Gastrocnemius medialis (tissue), 4 donors: ENCODE results near the gene ZNF443.
"Not testable (repeated sequence)": the region's sequence is repeated elsewhere in the genome, so short reads cannot be mapped to it uniquely, and the experiment has no call there.

Experiments
- CTCF ChIP-seq, 5 experiments: fragments of 450-650 bp in 3 of 5; fragments of 200-600 bp in 2 of 5; sonication (generic) in 2 of 5; IDR thresholded peaks in 4 of 5; conservative IDR thresholded peaks in 1 of 5; 1 replicate in 4 of 5; 2 replicates in 1 of 5; pipeline ENCODE4 v1.5.1; 2016 to 2019; ENCODE audit warnings: antibody characterized with exemption in 5 of 5, mild to moderate bottlenecking in 3 of 5, moderate library complexity in 3 of 5
- POLR2A ChIP-seq, 2 donors: fragments of 450-650 bp; IDR thresholded peaks; one replicate each; pipeline ENCODE4 v1.6.1; 2017; ENCODE audit warnings: antibody characterized with exemption in 2 of 2, mild to moderate bottlenecking in 2 of 2, moderate library complexity in 2 of 2

GRCh38 chr19:12386365-12386764, 54.5 kb downstream of the ZNF443 start:
- TF ChIP-seq CTCF (IDR thresholded peaks at IDR 0.05 in 4 of 5, conservative IDR thresholded peaks at IDR 0.05 in 1 of 5); POLR2A (IDR thresholded peaks at IDR 0.05): not testable (repeated sequence)
